Brain microvascular endothelial cell (primary cell): Measurements from ENCODE around the gene DHRS12.
"Not testable (repeated sequence)": the region's sequence is repeated elsewhere in the genome, so short reads cannot be mapped to it uniquely, and the experiment has no call there.

Experiments used
- DNase-seq: peaks from one replicate; pipeline ENCODE4 v3.0.0-alpha.2; 2020
- H3K27ac ChIP-seq: fragments of 250-450 bp; sonication (Bioruptor Pico); 2 replicates; pipeline ENCODE4 v1.5.1; 2020; ENCODE audit warnings: mild to moderate bottlenecking, moderate library complexity
- H3K27me3 ChIP-seq: fragments of 250-450 bp; sonication (Bioruptor Pico); replicated peaks from 2 replicates; pipeline ENCODE4 v1.5.1; 2020; ENCODE audit warnings: mild to moderate bottlenecking
- H3K36me3 ChIP-seq: fragments of 250-450 bp; sonication (Bioruptor Pico); replicated peaks from 2 replicates; pipeline ENCODE4 v1.5.1; 2020; ENCODE audit warnings: mild to moderate bottlenecking
- H3K4me3 ChIP-seq: 2 replicates; pipeline ENCODE4 v1.5.1; 2011; ENCODE audit warnings: low read depth, mild to moderate bottlenecking, control low read depth, low read length, moderate library complexity
- in situ Hi-C: cut with HindIII; loops from 2 replicates; pipeline ENCODE4 v1.10.0; 2017; ENCODE audit warnings: low sequenced_read_pairs, low pct_ligation_motif_present
- TF ChIP-seq, protein P1 (sequence below): IDR thresholded peaks from 2 replicates; pipeline ENCODE4 v1.5.1; 2011; ENCODE audit warnings: low read depth, mild to moderate bottlenecking, moderate library complexity, low read length, control low read depth, inconsistent platforms; ENCODE audit errors: missing control alignments

DHRS12 gene

DNA sequence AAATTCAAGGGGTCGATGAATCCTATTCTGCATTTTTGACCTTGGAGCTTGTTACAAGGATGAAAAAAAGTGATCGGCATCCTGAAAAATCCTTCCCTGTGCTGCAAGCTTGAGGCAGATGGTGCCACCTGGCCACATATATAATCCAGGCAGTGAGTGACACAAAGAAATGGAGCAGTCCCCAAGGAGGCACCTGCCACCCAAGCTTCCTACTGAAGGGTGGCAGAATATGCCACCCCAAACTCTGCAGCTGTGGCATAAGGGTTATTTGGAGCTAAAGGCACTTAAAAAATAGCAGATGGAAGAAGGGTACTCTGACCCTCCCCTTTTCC, 25.6 kb upstream of the DHRS12 start:
- H3K36me3 ChIP-seq, result no peaks in the 10 kb centered on the region
- peaks cover 5% of the 10 kb centered on the region for H3K27me3 ChIP-seq
- no peak overlapping the region for H3K4me3 ChIP-seq
- no peak overlapping the region for H3K27ac ChIP-seq
- in situ Hi-C loops, result no loop called here
- TF ChIP-seq, protein P1, sequence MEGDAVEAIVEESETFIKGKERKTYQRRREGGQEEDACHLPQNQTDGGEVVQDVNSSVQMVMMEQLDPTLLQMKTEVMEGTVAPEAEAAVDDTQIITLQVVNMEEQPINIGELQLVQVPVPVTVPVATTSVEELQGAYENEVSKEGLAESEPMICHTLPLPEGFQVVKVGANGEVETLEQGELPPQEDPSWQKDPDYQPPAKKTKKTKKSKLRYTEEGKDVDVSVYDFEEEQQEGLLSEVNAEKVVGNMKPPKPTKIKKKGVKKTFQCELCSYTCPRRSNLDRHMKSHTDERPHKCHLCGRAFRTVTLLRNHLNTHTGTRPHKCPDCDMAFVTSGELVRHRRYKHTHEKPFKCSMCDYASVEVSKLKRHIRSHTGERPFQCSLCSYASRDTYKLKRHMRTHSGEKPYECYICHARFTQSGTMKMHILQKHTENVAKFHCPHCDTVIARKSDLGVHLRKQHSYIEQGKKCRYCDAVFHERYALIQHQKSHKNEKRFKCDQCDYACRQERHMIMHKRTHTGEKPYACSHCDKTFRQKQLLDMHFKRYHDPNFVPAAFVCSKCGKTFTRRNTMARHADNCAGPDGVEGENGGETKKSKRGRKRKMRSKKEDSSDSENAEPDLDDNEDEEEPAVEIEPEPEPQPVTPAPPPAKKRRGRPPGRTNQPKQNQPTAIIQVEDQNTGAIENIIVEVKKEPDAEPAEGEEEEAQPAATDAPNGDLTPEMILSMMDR, result no peak
- no peak for DNase-seq

GRCh38 chr13:51828730-51829567, 25.0 kb upstream of the DHRS12 start:
- no peak overlapping the region for H3K27ac ChIP-seq
- in situ Hi-C loops, result no loop called here

DNA sequence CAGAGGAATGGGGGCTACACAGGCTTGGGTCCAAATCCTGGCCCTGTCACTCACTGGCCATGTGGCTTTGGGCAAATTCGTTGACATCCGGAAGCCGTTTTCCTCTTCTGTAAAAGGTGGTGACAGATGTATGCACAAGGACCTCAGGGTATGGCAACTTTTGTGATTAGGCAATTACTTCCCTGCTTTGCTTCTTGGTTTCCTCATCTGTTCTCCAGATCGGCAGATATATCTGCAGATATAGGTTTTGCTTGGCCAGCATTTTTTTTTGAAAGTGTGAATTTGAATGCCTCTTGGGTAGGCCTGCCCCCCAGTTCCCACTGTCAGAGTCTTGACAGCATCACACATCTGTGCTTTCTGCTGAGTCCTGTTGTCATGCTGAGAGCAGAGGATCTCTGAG, 23.3 kb upstream of the DHRS12 start:
- in situ Hi-C loops, result no loop called here
- no peak overlapping the region for H3K4me3 ChIP-seq
- H3K27ac ChIP-seq, result no peak overlapping the region
- H3K36me3 ChIP-seq, result no peaks in the 10 kb centered on the region
- peaks cover 5% of the 10 kb centered on the region for H3K27me3 ChIP-seq
- TF ChIP-seq, protein P1, result no peak
- DNase-seq, result no peak

More at GRCh38 chr13:51828730-51829567, 25.0 kb upstream of the DHRS12 start:
- Histone ChIP-seq H3K4me3 (no peak overlapping the region), H3K27me3 (peaks cover 5% of the 10 kb centered on the region), H3K36me3 (no peaks in the 10 kb centered on the region)
- DNase-seq, result no peak
- TF ChIP-seq, protein P1, result no peak

GRCh38 chr13:51826606-51827005, 22.6 kb upstream of the DHRS12 start:
- in situ Hi-C loops, result no loop called here
- Histone ChIP-seq H3K36me3 (no peaks in the 10 kb centered on the region), H3K27ac (no peak overlapping the region), H3K27me3 (peaks cover 5% of the 10 kb centered on the region), H3K4me3 (no peak overlapping the region)
- DNase-seq, result no peak
- TF ChIP-seq, protein P1, result no peak

- Histone ChIP-seq H3K27ac (no peak overlapping the region), H3K27me3 (peaks cover 5% of the 10 kb centered on the region), H3K36me3 (no peaks in the 10 kb centered on the region), H3K4me3 (no peak overlapping the region)
- TF ChIP-seq, protein P1, result no peak
- DNase-seq, result no peak
- in situ Hi-C loops, result no loop called here
Measured at GRCh38 chr13:51825681-51826254, 21.8 kb upstream of the DHRS12 start.

DNA sequence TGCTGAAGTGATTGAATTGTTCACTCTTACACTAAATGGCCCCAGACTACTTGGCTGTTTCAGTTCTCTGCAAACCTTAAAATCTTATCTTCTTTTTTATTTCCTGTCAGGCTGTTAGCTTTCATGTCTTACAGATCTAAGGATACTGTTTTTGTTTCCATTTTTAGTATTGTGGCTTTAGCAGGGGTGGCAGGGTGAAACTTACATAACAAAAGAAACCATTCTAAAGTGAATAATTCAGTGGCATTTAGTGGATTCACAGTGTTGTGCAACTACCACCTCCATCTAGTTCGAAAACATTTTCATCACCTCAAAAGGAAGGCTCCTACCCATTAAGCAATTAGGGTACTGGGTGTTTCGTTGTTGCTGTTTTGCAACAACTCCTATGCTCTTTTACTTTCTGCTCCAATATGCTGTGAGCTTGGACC, 21.2 kb upstream of the DHRS12 start:
- Histone ChIP-seq H3K27ac (no peak overlapping the region), H3K36me3 (no peaks in the 10 kb centered on the region), H3K27me3 (peaks cover 5% of the 10 kb centered on the region), H3K4me3 (no peak overlapping the region)
- DNase-seq, result no peak
- in situ Hi-C loops, result no loop called here
- TF ChIP-seq, protein P1, result no peak

DNA sequence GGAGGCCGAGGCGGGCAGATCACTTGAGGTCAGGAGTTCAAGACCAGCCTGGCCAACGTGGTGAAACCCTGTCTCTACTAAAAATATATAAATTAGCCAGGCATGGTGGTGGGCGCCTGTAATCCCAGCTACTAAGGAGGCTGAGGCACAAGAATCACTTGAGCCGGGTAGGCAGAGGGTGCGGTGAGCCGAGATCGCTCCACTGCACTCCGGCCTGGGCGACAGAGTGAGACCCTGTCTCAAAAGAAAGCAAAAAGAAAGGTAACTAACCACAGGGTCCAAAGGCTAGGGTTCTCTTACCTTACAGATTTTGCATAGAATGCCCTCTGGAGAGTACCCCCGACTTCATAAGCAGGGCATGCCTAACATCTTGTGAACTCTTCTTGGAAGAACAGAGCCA, 20.7 kb upstream of the DHRS12 start:
- H3K4me3 ChIP-seq, DNase-seq, H3K27ac ChIP-seq, H3K27me3 ChIP-seq, H3K36me3 ChIP-seq, in situ Hi-C loops: not testable (repeated sequence)
